Upper lobe of left lung (tissue), 6 donors: ENCODE measurements around the gene TMEM269. TPM values are rescaled to one million over a fixed set of nuclear protein-coding genes. Genes with fewer than 3 reads are reported as not detected.

Experiments used
- ATAC-seq, 2 donors: fragments of 200-7000 bp; cut with Tn5 transposase; one replicate each; pipeline ENCODE4 v1.9.1; 2022; ENCODE audit warnings: mild to moderate bottlenecking in 2 of 2, moderate library complexity in 2 of 2; ENCODE audit not compliant: low FRiP score in 2 of 2
- DNase-seq, 2 donors: peaks; one replicate each; pipeline ENCODE4 v3.0.0-alpha.2; 2019 to 2020
- H3K27ac ChIP-seq, 4 donors: fragments of 200-600 bp; sonication (generic); one replicate each; pipeline ENCODE4 v1.5.1; 2016 to 2019
- H3K27me3 ChIP-seq, 4 donors: fragments of 200-600 bp; sonication (generic); one replicate each; pipeline ENCODE4 v1.5.1; 2017 to 2019
- H3K36me3 ChIP-seq, 4 donors: fragments of 200-600 bp; sonication (generic); one replicate each; pipeline ENCODE4 v1.5.1; 2016 to 2019
- H3K4me1 ChIP-seq, 4 donors: fragments of 200-600 bp; sonication (generic); one replicate each; pipeline ENCODE4 v1.5.1; 2018 to 2019
- H3K4me3 ChIP-seq, 4 donors: fragments of 200-600 bp; sonication (generic); one replicate each; pipeline ENCODE4 v1.5.1; 2017 to 2019; ENCODE audit warnings: mild to moderate bottlenecking in 2 of 4, moderate library complexity in 1 of 4
- H3K9me3 ChIP-seq, 4 donors: fragments of 200-600 bp; sonication (generic); one replicate each; pipeline ENCODE4 v1.5.1; 2018 to 2019
- EP300 ChIP-seq, 4 donors: sonication (generic); formaldehyde crosslinking; IDR thresholded peaks; one replicate each; pipeline ENCODE4 v1.5.1; 2017; ENCODE audit warnings: antibody characterized with exemption in 4 of 4, control low read depth in 2 of 4
- POLR2A ChIP-seq, 4 donors: fragments of 450-650 bp; IDR thresholded peaks; one replicate each; pipeline ENCODE4 v1.5.1; 2016 to 2017; ENCODE audit warnings: antibody characterized with exemption in 4 of 4, mild to moderate bottlenecking in 2 of 4
- POLR2AphosphoS5 ChIP-seq, 2 donors: sonication (generic); formaldehyde crosslinking; IDR thresholded peaks; one replicate each; pipeline ENCODE4 v1.5.1; 2017; ENCODE audit warnings: antibody characterized with exemption in 2 of 2
- WGBS, 2 donors: methylation state at CpG; one replicate each; pipeline ENCODE4 v1.1.5; 2017 to 2018; 5-methylcytosine and 5-hydroxymethylcytosine counted together
- total RNA-seq, 6 donors: library from RNA; depleted of rRNA in 4 of 6; stranded (reverse); fragments of >200 nt in 4 of 6; gene quantifications; one replicate each; pipeline versions ENCODE4 v1.1.0 to v1.2.1, GENCODE V29; 2016 to 2021
- TF ChIP-seq, protein P1 (sequence below), 6 experiments: fragments of 450-650 bp in 4 of 6; fragments of 200-600 bp in 2 of 6; sonication (generic) in 2 of 6; IDR thresholded peaks; one replicate each; pipeline ENCODE4 v1.5.1; 2016 to 2019; ENCODE audit warnings: antibody characterized with exemption in 6 of 6
- donor health status: DM: no; HTN: no; CAD: no; lungs with moderate emphysema.
- donor health status: DM: no; HTN: yes; CAD: no; lungs with severe emphysema.

TMEM269 gene
- total RNA-seq, 6 donors from 2014 or later, result 0.07 to 2.1 (median 0.14) TPM; not detected in 2

DNA sequence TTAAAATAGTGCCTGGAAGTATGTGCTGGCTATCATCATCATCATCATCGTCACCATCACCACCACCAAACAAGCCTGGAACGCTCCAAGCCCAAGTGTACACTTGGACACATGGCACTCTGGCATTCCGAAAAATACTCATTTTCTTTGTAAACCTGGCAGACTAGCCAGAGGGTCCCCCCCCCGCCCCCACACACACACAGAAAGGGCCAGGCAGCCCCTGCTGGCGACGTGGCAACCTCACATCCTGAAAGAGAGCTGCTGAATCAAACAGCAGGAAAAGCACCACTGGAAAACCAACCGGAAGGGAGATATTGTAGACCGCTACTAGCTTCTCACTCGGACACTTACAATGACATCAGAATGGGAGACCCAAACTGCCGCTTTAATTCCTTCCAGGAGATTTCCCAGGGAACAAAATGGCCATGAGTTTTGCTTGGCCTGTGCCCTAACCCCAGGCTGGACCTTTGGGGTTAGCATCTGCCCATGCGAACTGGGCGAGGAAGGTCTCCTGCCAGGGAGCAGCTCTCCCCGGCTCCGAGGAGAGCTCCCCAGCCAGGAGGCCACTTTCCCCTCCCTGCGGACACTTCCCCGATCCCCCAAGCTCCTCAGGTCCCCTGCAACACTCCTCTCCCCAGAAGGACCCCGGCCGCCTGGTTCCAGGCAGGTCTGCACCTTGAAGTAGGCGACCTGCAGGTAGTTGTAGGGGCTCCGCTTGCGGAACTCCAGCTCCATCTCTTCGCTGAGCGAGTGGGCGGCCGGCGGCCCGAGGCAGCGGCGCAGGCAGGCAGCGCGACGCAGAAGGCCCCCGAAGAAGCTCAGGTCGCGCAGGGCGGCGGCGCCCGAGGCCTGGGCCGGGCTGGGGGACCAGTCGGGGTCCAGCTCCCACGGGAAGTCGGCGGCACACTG lies 18.7 kb upstream of the TMEM269 start:
- Histone ChIP-seq H3K4me1 (peaks cover 20 to 51% (median 32%) of the 10 kb centered on the region in 4 donors), H3K27me3 (no peaks in the 10 kb centered on the region), H3K27ac (peak overlapping the region; percentile 87 to 95 (median 92)), H3K4me3 (peak overlapping the region; percentile 80 to 99 (median 94)), H3K9me3 (no peaks in the 10 kb centered on the region), H3K36me3 (peaks cover 0 to 13% (median 2%) of the 10 kb centered on the region in 4 donors)
- DNase-seq (peak; percentile 36 to 92), ATAC-seq (peak in 1 of 2 donors; percentile 60)
- 1% methylated on average over 20 to 24 of the region's 44 CpGs for WGBS, 2 donors
- TF ChIP-seq, protein P1, sequence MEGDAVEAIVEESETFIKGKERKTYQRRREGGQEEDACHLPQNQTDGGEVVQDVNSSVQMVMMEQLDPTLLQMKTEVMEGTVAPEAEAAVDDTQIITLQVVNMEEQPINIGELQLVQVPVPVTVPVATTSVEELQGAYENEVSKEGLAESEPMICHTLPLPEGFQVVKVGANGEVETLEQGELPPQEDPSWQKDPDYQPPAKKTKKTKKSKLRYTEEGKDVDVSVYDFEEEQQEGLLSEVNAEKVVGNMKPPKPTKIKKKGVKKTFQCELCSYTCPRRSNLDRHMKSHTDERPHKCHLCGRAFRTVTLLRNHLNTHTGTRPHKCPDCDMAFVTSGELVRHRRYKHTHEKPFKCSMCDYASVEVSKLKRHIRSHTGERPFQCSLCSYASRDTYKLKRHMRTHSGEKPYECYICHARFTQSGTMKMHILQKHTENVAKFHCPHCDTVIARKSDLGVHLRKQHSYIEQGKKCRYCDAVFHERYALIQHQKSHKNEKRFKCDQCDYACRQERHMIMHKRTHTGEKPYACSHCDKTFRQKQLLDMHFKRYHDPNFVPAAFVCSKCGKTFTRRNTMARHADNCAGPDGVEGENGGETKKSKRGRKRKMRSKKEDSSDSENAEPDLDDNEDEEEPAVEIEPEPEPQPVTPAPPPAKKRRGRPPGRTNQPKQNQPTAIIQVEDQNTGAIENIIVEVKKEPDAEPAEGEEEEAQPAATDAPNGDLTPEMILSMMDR (IDR thresholded peaks at IDR 0.05), result peak in 5 of 6 experiments; percentile 22 to 46 (median 35)
- TF ChIP-seq POLR2AphosphoS5 (IDR thresholded peaks at IDR 0.05), result no peak

DNA sequence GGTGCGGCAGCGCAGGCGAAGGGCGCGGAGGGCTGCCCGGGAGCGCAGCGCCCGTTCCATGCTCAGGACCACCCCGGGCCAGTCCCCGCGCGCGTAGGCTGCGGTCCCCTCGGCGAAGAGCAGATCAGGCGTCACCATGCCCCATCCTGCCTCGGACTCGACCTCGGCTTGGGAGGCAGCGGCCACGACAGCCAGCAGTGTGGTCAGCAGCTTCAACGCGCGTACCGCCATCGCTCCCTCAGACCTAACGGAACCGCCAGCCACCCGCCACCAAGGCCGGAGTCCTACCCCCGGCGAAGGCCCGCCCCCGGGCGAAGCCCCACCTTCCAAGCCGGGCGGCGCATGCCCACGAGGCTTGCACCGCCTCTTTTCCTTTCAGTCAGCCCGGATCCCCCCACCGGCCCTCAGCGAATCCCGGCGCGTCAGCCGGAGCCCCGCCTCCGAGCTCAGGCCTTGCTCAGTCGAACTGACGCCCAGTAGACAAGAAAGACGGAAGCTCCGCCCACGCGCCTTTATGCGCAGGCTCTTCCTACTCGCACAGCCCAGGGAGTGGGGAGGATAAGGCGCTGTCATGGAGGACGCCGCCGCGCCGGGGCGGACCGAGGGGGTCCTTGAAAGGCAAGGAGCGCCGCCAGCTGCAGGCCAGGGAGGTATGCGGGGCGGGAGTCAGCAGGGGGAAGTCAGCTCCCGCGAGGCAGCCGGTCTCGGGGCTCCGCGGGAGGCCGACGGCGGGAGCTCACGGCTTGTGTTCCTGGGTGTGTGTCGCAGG lies 17.9 kb upstream of the TMEM269 start, which contains the start of the genes C1orf50 and P3H1:
Gene C1orf50 (plus strand): TSS at position 509 of the 769 bp plus-strand sequence. CDS start 63 bp downstream, at position 572.
Gene P3H1 (minus strand): TSS at position 288 of the 769 bp plus-strand sequence. CDS start 57 bp downstream, at position 231.
- ATAC-seq, result peak; percentile 97 to 100
- peaks cover 20 to 56% (median 32%) of the 10 kb centered on the region in 4 donors for H3K4me1 ChIP-seq

DNA sequence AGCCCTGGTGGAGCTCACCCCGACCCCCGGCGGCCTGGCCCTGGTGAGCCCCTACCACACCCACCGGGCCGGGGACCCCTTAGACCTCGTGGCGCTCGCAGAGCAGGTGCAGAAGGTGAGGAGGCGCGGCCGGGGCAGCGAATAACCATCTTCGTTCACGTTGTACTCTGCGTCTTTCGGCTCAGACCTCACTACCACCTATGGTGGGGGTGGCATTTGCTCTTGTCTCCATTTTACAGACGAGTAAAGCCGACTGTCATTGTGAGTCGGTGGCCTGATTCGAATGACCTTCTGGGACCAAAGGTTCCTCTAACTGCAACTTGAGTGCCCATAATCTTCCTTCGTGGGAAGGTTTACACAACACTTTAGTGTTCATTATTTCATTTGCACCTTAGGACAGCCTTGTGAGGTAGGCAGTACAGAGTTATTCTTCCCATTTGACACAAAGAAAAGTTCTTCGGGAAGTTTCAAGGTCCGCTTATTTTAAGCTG lies 17.2 kb upstream of the TMEM269 start:
- no peak for DNase-seq
- Histone ChIP-seq H3K4me3 (peak overlapping the region; percentile 80 to 99 (median 90)), H3K27ac (peak overlapping the region; percentile 87 to 95 (median 92)), H3K4me1 (peaks cover 20 to 55% (median 29%) of the 10 kb centered on the region in 4 donors), H3K27me3 (no peaks in the 10 kb centered on the region), H3K36me3 (no peaks in the 10 kb centered on the region), H3K9me3 (no peaks in the 10 kb centered on the region)
- 4 to 11% methylated on average over 3 to 10 of the region's 23 CpGs for WGBS, 2 donors
- no peak for TF ChIP-seq EP300 (IDR thresholded peaks at IDR 0.05)
- TF ChIP-seq, protein P1 (IDR thresholded peaks at IDR 0.05), result no peak
- no peak for TF ChIP-seq POLR2AphosphoS5 (IDR thresholded peaks at IDR 0.05)
- no peak for TF ChIP-seq POLR2A (IDR thresholded peaks at IDR 0.05)
- ATAC-seq, result peak in 1 of 2 donors; percentile 0

More for the DNA sequence above, 17.9 kb upstream of the TMEM269 start, which contains the start of the genes C1orf50 and P3H1:
- TF ChIP-seq POLR2AphosphoS5 (IDR thresholded peaks at IDR 0.05) (peak; percentile 91 to 99), EP300 (IDR thresholded peaks at IDR 0.05) (no peak), POLR2A (IDR thresholded peaks at IDR 0.05) (peak in 3 of 4 donors; percentile 90 to 99 (median 92))
- TF ChIP-seq, protein P1 (IDR thresholded peaks at IDR 0.05), result no peak
- peak within 1 kb of the TSS; percentile 87 to 95 (median 92) for H3K27ac ChIP-seq
- no peaks in the 10 kb centered on the region for H3K9me3 ChIP-seq
- H3K36me3 ChIP-seq, result peaks cover 0 to 5% (median 0%) of the 10 kb centered on the region in 4 donors
- H3K4me3 ChIP-seq, result peak within 1 kb of the TSS; percentile 80 to 99 (median 94)
- WGBS, 2 donors, result 0% methylated on average over 1 to 33 of the region's 82 CpGs
- no peaks in the 10 kb centered on the region for H3K27me3 ChIP-seq
- peak; percentile 100 for DNase-seq

DNA sequence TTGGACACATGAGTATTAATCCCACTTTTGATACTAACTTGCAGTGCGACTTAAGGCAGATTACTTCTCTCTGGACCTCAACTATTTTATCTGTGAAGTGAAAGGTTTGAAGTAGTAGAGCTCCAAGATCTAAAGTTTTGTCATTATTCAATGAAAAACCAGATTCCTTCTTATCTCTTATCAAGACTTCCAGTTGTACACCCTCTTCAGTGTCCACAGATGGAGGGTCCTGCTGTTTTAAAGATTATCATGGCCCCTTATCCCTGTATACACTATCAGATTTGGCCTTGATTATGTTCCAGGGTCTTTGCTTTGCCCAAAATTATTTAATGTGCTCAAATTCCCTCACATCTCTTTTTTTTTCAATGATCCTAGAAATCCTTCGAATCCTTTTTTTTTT lies 16.6 kb upstream of the TMEM269 start:
- Histone ChIP-seq H3K36me3 (no peaks in the 10 kb centered on the region), H3K9me3 (no peaks in the 10 kb centered on the region), H3K4me3 (peak overlapping the region in 3 of 4 donors; percentile 80 to 99 (median 92)), H3K27ac (no peak overlapping the region), H3K27me3 (no peaks in the 10 kb centered on the region), H3K4me1 (peaks cover 20 to 53% (median 29%) of the 10 kb centered on the region in 4 donors)
- WGBS, 2 donors, result 74 to 80% methylated on average over 2 of the region's 2 CpGs
- TF ChIP-seq POLR2A (IDR thresholded peaks at IDR 0.05), result no peak
- TF ChIP-seq POLR2AphosphoS5 (IDR thresholded peaks at IDR 0.05), result no peak
- no peak for TF ChIP-seq EP300 (IDR thresholded peaks at IDR 0.05)
- TF ChIP-seq, protein P1 (IDR thresholded peaks at IDR 0.05), result no peak
- ATAC-seq, result no peak
- no peak for DNase-seq
